Right atrium auricular region (tissue), 2 donors: ENCODE results near the gene SIK3. TPM values are rescaled to one million over a fixed set of nuclear protein-coding genes. Genes with fewer than 3 reads are reported as not detected.
"Not testable (repeated sequence)": the region's sequence is repeated elsewhere in the genome, so short reads cannot be mapped to it uniquely, and the experiment has no call there.

Experiments
- DNase-seq: peaks from one replicate; pipeline ENCODE4 v3.0.0-alpha.2; 2019; ENCODE audit warnings: low spot score
- H3K27ac ChIP-seq, 2 donors: fragments of 200-600 bp; sonication (generic); 1 replicate in 1 of 2; 2 replicates in 1 of 2; pipeline ENCODE4 v1.5.1; 2016 to 2019
- H3K27me3 ChIP-seq, 2 donors: fragments of 200-600 bp; sonication (generic); one replicate each; pipeline versions ENCODE4 v1.5.1 to v1.6.0; 2017 to 2019
- H3K36me3 ChIP-seq: fragments of 200-600 bp; sonication (generic); one replicate; pipeline ENCODE4 v1.5.1; 2016
- H3K4me1 ChIP-seq, 2 donors: fragments of 200-600 bp; sonication (generic); one replicate each; pipeline versions ENCODE4 v1.5.1 to v1.6.0; 2017 to 2019
- H3K4me3 ChIP-seq, 2 donors: fragments of 200-600 bp; sonication (generic); 1 replicate in 1 of 2; 2 replicates in 1 of 2; pipeline ENCODE4 v1.5.1; 2017 to 2019; ENCODE audit warnings: mild to moderate bottlenecking in 1 of 2, moderate library complexity in 1 of 2
- H3K9me3 ChIP-seq, 2 donors: fragments of 200-600 bp; sonication (generic); one replicate each; pipeline ENCODE4 v1.5.1; 2019
- total RNA-seq, 2 donors: library from RNA; depleted of rRNA; stranded (reverse); fragments of >200 nt; gene quantifications; one replicate each; pipeline ENCODE4 v1.1.0, GENCODE V29; 2016
- TF ChIP-seq, protein P1 (sequence below), 2 donors: fragments of 200-600 bp; sonication (generic); IDR thresholded peaks; one replicate each; pipeline ENCODE4 v1.5.1; 2019; ENCODE audit warnings: antibody characterized with exemption in 2 of 2

Gene SIK3
- total RNA-seq, 2 donors from 2014 or later: 27.0 to 40.1 TPM

DNA sequence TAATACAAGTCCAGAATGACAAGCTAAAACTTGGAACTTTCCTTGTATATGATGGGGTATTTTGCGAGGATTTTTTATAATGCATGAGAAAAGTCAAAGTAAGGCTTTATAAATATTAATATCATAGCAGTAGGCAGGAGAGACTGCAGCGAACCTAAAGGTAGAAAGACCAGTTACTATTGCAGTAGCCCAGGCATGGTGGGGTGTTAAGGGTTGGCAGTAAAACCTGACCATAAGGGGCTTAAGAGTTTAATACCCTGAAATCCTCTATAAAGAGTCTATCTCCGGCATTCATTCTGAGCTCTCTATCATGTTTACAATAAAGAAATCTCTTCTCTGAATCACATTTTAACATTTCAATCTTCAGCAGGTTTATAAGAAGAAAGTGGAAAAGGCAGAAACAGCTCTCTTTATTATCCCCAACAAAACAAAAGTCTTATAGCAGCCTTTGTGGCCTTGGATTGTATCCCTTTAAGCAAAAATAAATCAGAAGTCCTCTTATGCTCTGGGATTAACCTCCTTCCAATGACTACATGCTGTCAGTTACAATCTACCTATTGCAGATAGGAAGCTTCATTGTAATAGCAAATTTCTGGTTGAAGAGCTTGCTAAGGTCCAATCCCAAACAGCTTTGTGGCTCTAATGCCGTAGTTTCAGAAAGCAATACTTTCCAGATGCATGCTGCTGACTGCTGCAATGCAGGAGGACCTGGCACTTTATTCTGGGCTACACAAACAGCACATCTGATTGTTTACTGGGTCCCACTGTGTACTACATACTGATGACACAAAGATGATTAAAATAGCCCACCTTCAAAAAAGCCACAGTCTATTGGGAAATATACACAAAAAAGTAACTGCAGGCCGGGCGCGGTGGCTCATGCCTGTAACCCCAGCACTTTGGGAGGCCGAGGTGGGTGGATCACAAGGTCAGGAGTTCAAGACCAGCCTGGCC lies 45.8 kb downstream of the SIK3 start:
- no peak for DNase-seq
- no peaks in the 10 kb centered on the region for H3K36me3 ChIP-seq
- no peaks in the 10 kb centered on the region for H3K9me3 ChIP-seq
- H3K4me1 ChIP-seq: no peaks in the 10 kb centered on the region
- no peak overlapping the region for H3K27ac ChIP-seq
- no peaks in the 10 kb centered on the region for H3K27me3 ChIP-seq
- TF ChIP-seq, protein P1, sequence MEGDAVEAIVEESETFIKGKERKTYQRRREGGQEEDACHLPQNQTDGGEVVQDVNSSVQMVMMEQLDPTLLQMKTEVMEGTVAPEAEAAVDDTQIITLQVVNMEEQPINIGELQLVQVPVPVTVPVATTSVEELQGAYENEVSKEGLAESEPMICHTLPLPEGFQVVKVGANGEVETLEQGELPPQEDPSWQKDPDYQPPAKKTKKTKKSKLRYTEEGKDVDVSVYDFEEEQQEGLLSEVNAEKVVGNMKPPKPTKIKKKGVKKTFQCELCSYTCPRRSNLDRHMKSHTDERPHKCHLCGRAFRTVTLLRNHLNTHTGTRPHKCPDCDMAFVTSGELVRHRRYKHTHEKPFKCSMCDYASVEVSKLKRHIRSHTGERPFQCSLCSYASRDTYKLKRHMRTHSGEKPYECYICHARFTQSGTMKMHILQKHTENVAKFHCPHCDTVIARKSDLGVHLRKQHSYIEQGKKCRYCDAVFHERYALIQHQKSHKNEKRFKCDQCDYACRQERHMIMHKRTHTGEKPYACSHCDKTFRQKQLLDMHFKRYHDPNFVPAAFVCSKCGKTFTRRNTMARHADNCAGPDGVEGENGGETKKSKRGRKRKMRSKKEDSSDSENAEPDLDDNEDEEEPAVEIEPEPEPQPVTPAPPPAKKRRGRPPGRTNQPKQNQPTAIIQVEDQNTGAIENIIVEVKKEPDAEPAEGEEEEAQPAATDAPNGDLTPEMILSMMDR (IDR thresholded peaks at IDR 0.05): no peak
- H3K4me3 ChIP-seq: no peak overlapping the region

DNA sequence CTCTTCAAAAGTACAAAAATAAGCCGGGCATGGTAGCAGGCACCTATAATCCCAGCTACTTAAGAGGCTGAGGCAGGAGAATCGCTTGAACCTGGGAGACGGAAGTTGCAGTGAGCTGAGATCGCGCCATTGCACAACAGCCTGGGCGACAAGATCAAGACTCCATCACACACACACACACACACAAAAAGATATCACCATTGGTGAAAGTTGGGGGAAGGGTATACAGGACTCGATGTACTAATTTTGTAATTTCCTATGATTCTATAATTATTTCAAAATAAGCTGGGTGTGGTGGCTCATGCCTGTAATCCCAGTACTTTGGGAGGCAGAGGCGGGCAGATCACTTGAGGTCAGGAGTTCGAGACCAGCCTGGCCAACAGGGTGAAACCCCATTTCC lies 48.1 kb downstream of the SIK3 start:
- H3K27me3 ChIP-seq, H3K4me1 ChIP-seq, DNase-seq, H3K36me3 ChIP-seq, H3K4me3 ChIP-seq, H3K9me3 ChIP-seq, H3K27ac ChIP-seq: not testable (repeated sequence)

DNA sequence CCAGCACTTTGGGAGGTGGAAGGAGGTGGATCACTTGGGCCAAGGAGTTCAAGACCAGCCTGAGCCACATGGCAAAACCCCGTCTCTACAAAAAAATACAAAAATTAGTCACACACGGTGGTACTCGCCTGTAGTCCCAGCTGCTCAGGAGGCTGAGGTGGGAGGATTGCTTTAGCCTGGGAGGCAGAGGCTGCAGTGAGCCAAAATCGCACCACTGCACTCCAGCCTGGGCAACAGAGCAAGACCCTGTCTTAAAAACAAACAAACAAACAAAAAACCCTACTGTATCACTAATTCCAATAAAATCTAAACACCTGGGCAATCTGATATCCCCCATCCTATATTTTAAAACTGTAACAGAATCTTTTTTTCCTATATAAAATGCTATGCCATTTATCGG lies 51.6 kb downstream of the SIK3 start:
- not testable (repeated sequence) for H3K27ac ChIP-seq, H3K36me3 ChIP-seq, H3K9me3 ChIP-seq, H3K27me3 ChIP-seq, H3K4me3 ChIP-seq, DNase-seq
- H3K4me1 ChIP-seq: peaks cover 0 to 23% of the 10 kb centered on the region in 2 donors

DNA sequence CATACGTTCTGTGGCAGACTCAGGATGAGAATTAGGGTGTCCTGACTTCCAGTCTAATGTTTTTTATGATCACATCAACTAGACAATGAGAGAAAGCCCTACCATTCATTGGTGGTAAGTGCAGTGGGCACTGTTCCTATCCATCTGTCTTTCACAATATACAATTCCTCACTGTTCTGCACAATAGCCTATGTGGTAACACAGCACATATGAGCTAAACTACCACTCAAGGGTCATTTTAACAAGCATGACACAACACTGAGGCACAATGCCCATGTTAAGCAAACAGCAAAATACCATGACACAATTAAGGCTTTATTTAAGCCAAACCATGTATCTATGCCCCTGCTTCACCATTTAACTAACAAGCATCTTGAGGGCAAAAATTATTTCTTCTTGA lies 52.3 kb downstream of the SIK3 start:
- Histone ChIP-seq H3K4me3 (no peak overlapping the region), H3K36me3 (no peaks in the 10 kb centered on the region), H3K9me3 (no peaks in the 10 kb centered on the region), H3K4me1 (peaks cover 0 to 23% of the 10 kb centered on the region in 2 donors), H3K27ac (no peak overlapping the region), H3K27me3 (no peaks in the 10 kb centered on the region)
- TF ChIP-seq, protein P1 (IDR thresholded peaks at IDR 0.05): no peak
- DNase-seq: no peak

DNA sequence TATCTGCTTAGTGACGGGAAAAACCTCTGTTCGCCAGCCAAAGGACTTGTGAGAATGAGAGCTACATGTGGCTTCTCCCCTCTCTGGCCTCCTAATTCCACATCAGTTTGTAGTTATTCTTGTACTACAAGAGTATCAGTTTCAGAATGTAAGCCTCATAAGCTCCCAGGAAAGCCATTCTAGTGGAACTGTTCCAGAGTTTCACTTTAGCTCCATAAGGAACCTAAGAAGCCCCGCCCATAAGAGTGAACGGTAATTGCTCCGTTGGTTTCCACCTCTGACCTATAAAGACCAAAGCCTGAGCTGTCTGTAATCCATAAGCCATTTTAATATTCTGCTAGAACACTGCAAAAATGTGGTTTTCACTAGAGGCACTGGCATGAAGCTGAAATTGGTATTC lies 53.0 kb downstream of the SIK3 start:
- no peak for DNase-seq

DNA sequence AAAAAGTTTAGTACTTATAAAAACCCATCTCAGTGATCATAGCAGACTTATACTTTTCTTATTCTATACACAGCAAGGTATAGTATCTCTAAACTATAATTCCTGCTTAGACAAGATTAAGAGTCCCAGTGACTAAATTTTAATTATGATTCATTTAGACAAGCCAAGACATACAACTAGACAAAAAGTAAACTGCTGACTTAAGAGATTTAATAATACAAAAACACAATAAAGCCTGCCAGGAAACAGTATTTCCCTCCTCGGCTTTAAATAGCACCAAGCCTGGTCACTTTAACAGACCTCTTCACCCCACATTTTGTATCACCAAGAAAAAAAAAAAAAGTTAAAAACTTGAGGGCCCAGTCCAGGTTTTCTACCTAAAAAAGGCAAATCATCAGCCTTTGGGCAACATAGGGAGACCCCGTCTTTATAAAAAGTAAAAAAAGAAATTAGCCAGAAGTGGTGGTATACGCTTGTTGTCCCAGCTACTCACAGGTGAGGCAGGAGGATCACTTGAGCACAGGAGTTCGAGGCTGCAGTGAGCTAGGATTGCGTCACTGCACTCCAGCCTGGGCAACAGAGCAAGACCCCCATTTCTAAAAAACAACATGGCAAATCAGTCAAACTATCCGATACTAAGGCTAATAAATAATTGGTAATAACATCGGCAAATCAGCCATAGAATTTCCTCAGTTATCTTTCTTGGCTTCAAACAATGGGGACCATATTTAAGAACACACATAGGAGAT lies 53.8 kb downstream of the SIK3 start:
- Histone ChIP-seq H3K4me3 (no peak overlapping the region), H3K9me3 (no peaks in the 10 kb centered on the region), H3K36me3 (no peaks in the 10 kb centered on the region), H3K27me3 (no peaks in the 10 kb centered on the region), H3K4me1 (peaks cover 0 to 23% of the 10 kb centered on the region in 2 donors), H3K27ac (no peak overlapping the region)
- no peak for DNase-seq
- TF ChIP-seq, protein P1 (IDR thresholded peaks at IDR 0.05): no peak

More for the DNA sequence above, 53.0 kb downstream of the SIK3 start:
- TF ChIP-seq, protein P1 (IDR thresholded peaks at IDR 0.05): no peak
- peaks cover 0 to 23% of the 10 kb centered on the region in 2 donors for H3K4me1 ChIP-seq
- no peaks in the 10 kb centered on the region for H3K9me3 ChIP-seq
- no peaks in the 10 kb centered on the region for H3K27me3 ChIP-seq
- H3K4me3 ChIP-seq: no peak overlapping the region
- no peak overlapping the region for H3K27ac ChIP-seq
- H3K36me3 ChIP-seq: no peaks in the 10 kb centered on the region
